IMR-90 (cell line): ENCODE measurements around the gene ATG10. TPM values are rescaled to one million over a fixed set of nuclear protein-coding genes. Genes with fewer than 3 reads are reported as not detected.

Experiments
- ATAC-seq: fragments of 200-7000 bp; cut with Tn5 transposase; 2 replicates; pipeline ENCODE4 v1.9.1; 2020; ENCODE audit warnings: low read depth, mild to moderate bottlenecking, moderate library complexity
- BruUV-seq: library from RNA; stranded (reverse); fragments of 400-500 nt; replicated peaks from 2 replicates; lab custom pipeline; 2021; lab: Mats Ljungman, UMichigan
- CTCF ChIA-PET: fragments of 300-600 bp; formaldehyde crosslinking; extraction: SDS; loops from one replicate; lab custom pipeline; 2021; ENCODE audit warnings: antibody characterized with exemption; lab: Yijun Ruan, JAX
- POLR2A ChIA-PET: fragments of 300-600 bp; sonication (Branson Sonifier 250); formaldehyde crosslinking; loops from one replicate; lab custom pipeline; 2022; ENCODE audit warnings: antibody characterized with exemption; ENCODE audit not compliant: unreplicated experiment; lab: Charles Lee
- DNase-seq: peaks from one replicate; pipeline ENCODE4 v3.0.0; 2013
- H2AFZ ChIP-seq: replicated peaks from 2 replicates; pipeline ENCODE3; 2013; ENCODE audit warnings: low read length, mild to moderate bottlenecking; ENCODE audit not compliant: poor library complexity
- H2AK5ac ChIP-seq: 2 replicates; pipeline ENCODE4 v1.6.1; 2013; ENCODE audit warnings: low read depth, low read length, inconsistent platforms
- H2AK9ac ChIP-seq: replicated peaks from 2 replicates; pipeline ENCODE3; 2013; ENCODE audit warnings: mild to moderate bottlenecking, low read depth, low read length, moderate library complexity; ENCODE audit not compliant: poor library complexity
- H2BK120ac ChIP-seq: 2 replicates; pipeline ENCODE4 v1.6.1; 2013; ENCODE audit warnings: low read depth, low read length, inconsistent platforms
- H2BK15ac ChIP-seq: 3 replicates; pipeline ENCODE4 v1.6.1; 2013; ENCODE audit warnings: low read depth, low read length, inconsistent platforms
- H2BK20ac ChIP-seq: 2 replicates; pipeline ENCODE4 v1.6.1; 2013; ENCODE audit warnings: low read depth, mild to moderate bottlenecking, inconsistent platforms, low read length, moderate library complexity
- H2BK5ac ChIP-seq: 2 replicates; pipeline ENCODE4 v1.6.1; 2013; ENCODE audit warnings: mild to moderate bottlenecking, low read depth, low read length, inconsistent platforms; ENCODE audit not compliant: poor library complexity, severe bottlenecking
- H3K14ac ChIP-seq: replicated peaks from 2 replicates; pipeline ENCODE4 v1.6.1; 2013; ENCODE audit warnings: low read depth, low read length, inconsistent platforms
- H3K18ac ChIP-seq: 2 replicates; pipeline ENCODE4 v1.6.1; 2013; ENCODE audit warnings: low read depth, low read length, control low read depth
- H3K23ac ChIP-seq: 2 replicates; pipeline ENCODE4 v1.6.1; 2013; ENCODE audit warnings: low read depth, low read length, inconsistent platforms
- H3K27ac ChIP-seq: 2 replicates; pipeline ENCODE4 v1.5.1; 2013; ENCODE audit warnings: mild to moderate bottlenecking, control low read depth, low read length; ENCODE audit not compliant: insufficient read depth
- H3K27me3 ChIP-seq: 2 replicates; pipeline ENCODE4 v1.6.1; 2013; ENCODE audit warnings: low read length; ENCODE audit not compliant: control insufficient read depth, insufficient read depth
- H3K36me3 ChIP-seq: 2 replicates; pipeline ENCODE4 v1.6.1; 2013; ENCODE audit warnings: low read length, mixed read lengths; ENCODE audit not compliant: control insufficient read depth, insufficient read depth
- H3K4ac ChIP-seq: 2 replicates; pipeline ENCODE4 v1.6.1; 2013; ENCODE audit warnings: low read depth, low read length, inconsistent platforms
- H3K4me1 ChIP-seq: 2 replicates; pipeline ENCODE4 v1.6.1; 2013; ENCODE audit warnings: low read length, mixed read lengths; ENCODE audit not compliant: control insufficient read depth, insufficient read depth
- H3K4me2 ChIP-seq: 2 replicates; pipeline ENCODE4 v1.6.1; 2013; ENCODE audit warnings: low read depth, mild to moderate bottlenecking, control low read depth, low read length, moderate library complexity
- H3K4me3 ChIP-seq: 2 replicates; pipeline ENCODE4 v1.5.1; 2013; ENCODE audit warnings: low read depth, mild to moderate bottlenecking, control low read depth, low read length, moderate library complexity; ENCODE audit not compliant: insufficient read depth
- H3K56ac ChIP-seq: 2 replicates; pipeline ENCODE4 v1.6.1; 2013; ENCODE audit warnings: low read length, inconsistent platforms; ENCODE audit not compliant: insufficient read depth; ENCODE audit errors: extremely low read depth
- H3K79me1 ChIP-seq, 2 experiments: 2 replicates each; pipeline ENCODE4 v1.6.1; 2013; ENCODE audit warnings: low read length in 2 of 2, inconsistent platforms in 1 of 2, low read depth in 1 of 2
- H3K9ac ChIP-seq: 2 replicates; pipeline ENCODE4 v1.6.1; 2013; ENCODE audit warnings: low read depth, low read length, control low read depth
- H3K9me1 ChIP-seq: 2 replicates; pipeline ENCODE4 v1.6.1; 2013; ENCODE audit warnings: low read length, inconsistent platforms; ENCODE audit not compliant: insufficient read depth
- H3K9me3 ChIP-seq: 2 replicates; pipeline ENCODE4 v1.6.1; 2013; ENCODE audit warnings: low read length; ENCODE audit not compliant: control insufficient read depth, insufficient read depth
- H4K20me1 ChIP-seq: 2 replicates; pipeline ENCODE4 v1.6.1; 2013; ENCODE audit warnings: low read length, inconsistent platforms; ENCODE audit not compliant: insufficient read depth
- H4K5ac ChIP-seq: 2 replicates; pipeline ENCODE4 v1.6.1; 2013; ENCODE audit warnings: mild to moderate bottlenecking, low read depth, low read length, control low read depth
- H4K8ac ChIP-seq, 2 experiments: 2 replicates each; pipeline ENCODE4 v1.6.1; 2013; ENCODE audit warnings: low read depth in 2 of 2, low read length in 2 of 2, control low read depth in 1 of 2, inconsistent platforms in 1 of 2
- H4K91ac ChIP-seq: 2 replicates; pipeline ENCODE4 v1.6.1; 2013; ENCODE audit warnings: low read depth, low read length, inconsistent platforms; ENCODE audit not compliant: insufficient read depth
- CEBPB ChIP-seq: IDR thresholded peaks from 2 replicates; pipeline ENCODE4 v1.6.1; 2012; ENCODE audit warnings: low read depth, low read length, improper control_type of control experiment
- MXI1 ChIP-seq: IDR thresholded peaks from 2 replicates; pipeline ENCODE4 v1.6.1; 2012; ENCODE audit warnings: low read depth, mild to moderate bottlenecking, low read length, moderate library complexity, borderline replicate concordance
- WGBS, 2 experiments: methylation state at CpG; one replicate each; pipeline versions ENCODE4 v1.1.5 to v1.1.7; 2013; ENCODE audit warnings: missing lambda C conversion rate in 2 of 2; ENCODE audit not compliant: insufficient read length in 1 of 2; ENCODE audit errors: extremely low coverage in 2 of 2; 5-methylcytosine and 5-hydroxymethylcytosine counted together
- dilution Hi-C: fragments of 300-500 bp; cut with HindIII; formaldehyde crosslinking; loops from one replicate; pipeline ENCODE4 v1.14.3; 2018; ENCODE audit warnings: low sequenced_read_pairs; ENCODE audit not compliant: unreplicated experiment
- in situ Hi-C: fragments of 300-500 bp; cut with MboI; formaldehyde crosslinking; loops from 3 replicates; pipeline ENCODE4 v1.14.3; 2019; ENCODE audit warnings: low sequenced_read_pairs, inconsistent platforms, mixed read lengths
- intact Hi-C: fragments of 100-400 bp; cut with micrococcal nuclease; formaldehyde crosslinking; loops from 2 replicates; pipeline ENCODE4 v1.10.0; 2022
- polyA plus RNA-seq, 3 experiments: library from polyadenylated mRNA; depleted of rRNA; stranded (reverse); fragments of >200 nt; gene quantifications; 2 replicates each; pipeline ENCODE4 v1.2.3, GENCODE V29; 2012; ENCODE audit warnings: low replicate concordance in 1 of 3
- total RNA-seq: library from RNA; depleted of rRNA; stranded (reverse); fragments of >200 nt; gene quantifications from 2 replicates; pipeline ENCODE4 v1.2.3, GENCODE V29; 2012

Gene ATG10
- total and polyA plus RNA-seq, 2 of the 4 experiments (the other 2 are of a cell fraction), result 3.4 to 8.1 TPM

GRCh38 chr5:82204567-82204966 lies 232.7 kb downstream of the ATG10 start:
- Histone ChIP-seq H2AK5ac (no peak overlapping the region), H3K9me1 (no peaks in the 10 kb centered on the region), H3K4ac (no peak overlapping the region), H3K4me3 (no peak overlapping the region), H4K91ac (no peak overlapping the region), H4K20me1 (no peaks in the 10 kb centered on the region), H3K27ac (no peak overlapping the region), H3K4me2 (no peak overlapping the region), H3K4me1 (no peaks in the 10 kb centered on the region), H3K36me3 (no peaks in the 10 kb centered on the region), H4K8ac (no peak overlapping the region), H3K79me1 (no peaks in the 10 kb centered on the region), H3K9me3 (no peaks in the 10 kb centered on the region), H2AK9ac (no peak overlapping the region), H3K27me3 (no peaks in the 10 kb centered on the region), H3K9ac (no peak overlapping the region), H2AFZ (no peak overlapping the region), H3K23ac (no peak overlapping the region), H3K56ac (no peak overlapping the region), H2BK15ac (no peak overlapping the region), H2BK120ac (no peak overlapping the region), H3K18ac (no peak overlapping the region), H4K5ac (no peak overlapping the region), H2BK5ac (no peak overlapping the region), H3K14ac (no peak overlapping the region), H2BK20ac (no peak overlapping the region)
- TF ChIP-seq CEBPB, result 0 out of 2 replicates have a peak, but pooled peaks have one; percentile 19
- TF ChIP-seq MXI1, result no peak
- intact Hi-C loops, result loop anchor here (5.0 kb wide), 1 partner anchor 1073 kb away; no protein-coding TSS in a partner anchor
- DNase-seq, result no peak
- POLR2A ChIA-PET, result no interaction called here
- no peak for ATAC-seq
- BruUV-seq, result no TSS peak
- 67% methylated on average over 1 of the region's 2 CpGs; no CpG with 5 or more reads in 1 of the 2 experiments for WGBS, 2 experiments
- dilution Hi-C loops, result no loop called here
- in situ Hi-C loops, result no loop called here
- CTCF ChIA-PET, result no interaction called here
